ENCODE data around the gene NAA50.

DNA sequence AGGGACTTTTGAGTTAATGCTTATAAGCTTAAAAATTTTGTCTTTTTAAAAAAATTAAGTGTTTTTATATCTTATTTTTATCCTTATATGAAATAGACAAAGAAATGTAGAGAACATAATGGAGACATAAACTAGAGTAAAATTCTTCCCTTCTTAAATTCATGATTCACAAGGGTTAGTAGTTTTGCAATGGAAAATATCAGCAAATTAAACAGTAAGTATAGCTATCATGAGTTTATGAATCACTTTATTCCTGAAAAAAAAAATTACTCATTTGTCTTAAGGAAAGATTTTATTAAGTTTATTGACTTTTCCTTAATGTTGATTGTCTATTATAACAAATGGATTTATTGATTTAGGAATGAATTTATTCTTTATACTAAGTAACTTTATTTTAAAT, 5.1 kb upstream of the NAA50 start:
- TF ChIP-seq, protein P1, sequence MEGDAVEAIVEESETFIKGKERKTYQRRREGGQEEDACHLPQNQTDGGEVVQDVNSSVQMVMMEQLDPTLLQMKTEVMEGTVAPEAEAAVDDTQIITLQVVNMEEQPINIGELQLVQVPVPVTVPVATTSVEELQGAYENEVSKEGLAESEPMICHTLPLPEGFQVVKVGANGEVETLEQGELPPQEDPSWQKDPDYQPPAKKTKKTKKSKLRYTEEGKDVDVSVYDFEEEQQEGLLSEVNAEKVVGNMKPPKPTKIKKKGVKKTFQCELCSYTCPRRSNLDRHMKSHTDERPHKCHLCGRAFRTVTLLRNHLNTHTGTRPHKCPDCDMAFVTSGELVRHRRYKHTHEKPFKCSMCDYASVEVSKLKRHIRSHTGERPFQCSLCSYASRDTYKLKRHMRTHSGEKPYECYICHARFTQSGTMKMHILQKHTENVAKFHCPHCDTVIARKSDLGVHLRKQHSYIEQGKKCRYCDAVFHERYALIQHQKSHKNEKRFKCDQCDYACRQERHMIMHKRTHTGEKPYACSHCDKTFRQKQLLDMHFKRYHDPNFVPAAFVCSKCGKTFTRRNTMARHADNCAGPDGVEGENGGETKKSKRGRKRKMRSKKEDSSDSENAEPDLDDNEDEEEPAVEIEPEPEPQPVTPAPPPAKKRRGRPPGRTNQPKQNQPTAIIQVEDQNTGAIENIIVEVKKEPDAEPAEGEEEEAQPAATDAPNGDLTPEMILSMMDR (conservative IDR thresholded peaks at IDR 0.05): no peak
- TF ChIP-seq ZFX (IDR thresholded peaks at IDR 0.05): no peak

All from C4-2B (cell line).